Effector memory CD8-positive, alpha-beta T cell (primary cell): ENCODE measurements around the gene NDUFA11.
"Not testable (repeated sequence)": the region's sequence is repeated elsewhere in the genome, so short reads cannot be mapped to it uniquely, and the experiment has no call there.

ENCODE experiments used
- ATAC-seq: fragments of 150-1000 bp; cut with Tn5 transposase; replicated peaks from 2 replicates; pipeline ENCODE4 v1.10.0; 2021; ENCODE audit warnings: mild to moderate bottlenecking, moderate library complexity
- DNase-seq, 3 experiments: peaks; one replicate each; pipeline ENCODE4 v3.0.0; 2021
- H3K27ac Mint-ChIP-seq, 2 donors: one replicate each; pipeline ENCODE4 v1.8.0; 2022; ENCODE audit warnings: mild to moderate bottlenecking in 2 of 2, mixed read lengths in 2 of 2, moderate library complexity in 2 of 2
- H3K27me3 Mint-ChIP-seq, 2 donors: one replicate each; pipeline ENCODE4 v1.8.0; 2022; ENCODE audit warnings: mixed read lengths in 2 of 2
- H3K36me3 Mint-ChIP-seq: one replicate; pipeline ENCODE4 v1.8.0; 2022; ENCODE audit warnings: mild to moderate bottlenecking, moderate library complexity, mixed read lengths; ENCODE audit not compliant: insufficient read depth
- H3K4me1 Mint-ChIP-seq, 2 donors: one replicate each; pipeline ENCODE4 v1.8.0; 2022; ENCODE audit warnings: low read depth in 2 of 2, mixed read lengths in 2 of 2
- H3K4me3 Mint-ChIP-seq, 2 donors: one replicate each; pipeline ENCODE4 v1.8.0; 2022; ENCODE audit warnings: mild to moderate bottlenecking in 2 of 2, mixed read lengths in 2 of 2, moderate library complexity in 2 of 2
- H3K9me3 Mint-ChIP-seq, 2 donors: one replicate each; pipeline ENCODE4 v1.8.0; 2022; ENCODE audit warnings: mixed read lengths in 2 of 2

NDUFA11 gene

GRCh38 chr19:5865772-5866171, 37.8 kb downstream of the NDUFA11 start:
- no peak for DNase-seq
- no peak overlapping the region for H3K27ac Mint-ChIP-seq
- peaks cover 7% of the 10 kb centered on the region for H3K36me3 Mint-ChIP-seq
- no peak overlapping the region for H3K4me3 Mint-ChIP-seq
- H3K4me1 Mint-ChIP-seq, result no peaks in the 10 kb centered on the region
- ATAC-seq, result no peak
- H3K27me3 Mint-ChIP-seq, result peaks cover 24 to 66% of the 10 kb centered on the region in 2 donors
- H3K9me3 Mint-ChIP-seq, result no peaks in the 10 kb centered on the region

GRCh38 chr19:5864725-5865486, 38.7 kb downstream of the NDUFA11 start:
- peaks cover 0 to 1% of the 10 kb centered on the region in 2 donors for H3K4me1 Mint-ChIP-seq
- peaks cover 11% of the 10 kb centered on the region for H3K36me3 Mint-ChIP-seq
- DNase-seq, result no peak
- ATAC-seq, result no peak
- H3K4me3 Mint-ChIP-seq, result no peak overlapping the region
- H3K9me3 Mint-ChIP-seq, result no peaks in the 10 kb centered on the region
- no peak overlapping the region for H3K27ac Mint-ChIP-seq
- H3K27me3 Mint-ChIP-seq, result peaks cover 28 to 65% of the 10 kb centered on the region in 2 donors

- DNase-seq, result no peak
- H3K9me3 Mint-ChIP-seq, result no peaks in the 10 kb centered on the region
- peaks cover 0 to 1% of the 10 kb centered on the region in 2 donors for H3K4me1 Mint-ChIP-seq
- peaks cover 8% of the 10 kb centered on the region for H3K36me3 Mint-ChIP-seq
- H3K27ac Mint-ChIP-seq, result peak overlapping the region in 1 of 2 donors; percentile 60
- peaks cover 30 to 69% of the 10 kb centered on the region in 2 donors for H3K27me3 Mint-ChIP-seq
- ATAC-seq, result no peak
- H3K4me3 Mint-ChIP-seq, result no peak overlapping the region
These were observed 39.4 kb downstream of the NDUFA11 start for GRCh38 chr19:5864013-5864720.

- peaks cover 29 to 67% of the 10 kb centered on the region in 2 donors for H3K27me3 Mint-ChIP-seq
- H3K36me3 Mint-ChIP-seq, result peaks cover 7% of the 10 kb centered on the region
- peaks cover 0 to 1% of the 10 kb centered on the region in 2 donors for H3K4me1 Mint-ChIP-seq
- ATAC-seq, result no peak
- no peaks in the 10 kb centered on the region for H3K9me3 Mint-ChIP-seq
- H3K27ac Mint-ChIP-seq, result no peak overlapping the region
- H3K4me3 Mint-ChIP-seq, result no peak overlapping the region
- no peak for DNase-seq
These were observed 40.4 kb downstream of the NDUFA11 start for GRCh38 chr19:5863030-5863665.

GRCh38 chr19:5857203-5858081, 46.1 kb downstream of the NDUFA11 start:
- DNase-seq (no peak), ATAC-seq (no peak)
- Mint-ChIP-seq H3K4me3 (no peak overlapping the region), H3K27me3 (peaks cover 22 to 37% of the 10 kb centered on the region in 2 donors), H3K27ac (no peak overlapping the region), H3K4me1 (peaks cover 0 to 1% of the 10 kb centered on the region in 2 donors), H3K9me3 (no peaks in the 10 kb centered on the region), H3K36me3 (peaks cover 4% of the 10 kb centered on the region)

GRCh38 chr19:5855151-5855550, 48.4 kb downstream of the NDUFA11 start:
- ATAC-seq, H3K4me1 Mint-ChIP-seq, H3K4me3 Mint-ChIP-seq, H3K9me3 Mint-ChIP-seq, DNase-seq, H3K36me3 Mint-ChIP-seq, H3K27ac Mint-ChIP-seq: not testable (repeated sequence)
- H3K27me3 Mint-ChIP-seq, result peaks cover 13 to 24% of the 10 kb centered on the region in 2 donors

- not testable (repeated sequence) for ATAC-seq, H3K4me3 Mint-ChIP-seq, H3K27ac Mint-ChIP-seq, H3K4me1 Mint-ChIP-seq, H3K36me3 Mint-ChIP-seq, H3K9me3 Mint-ChIP-seq, DNase-seq
- peaks cover 9 to 18% of the 10 kb centered on the region in 2 donors for H3K27me3 Mint-ChIP-seq
These were observed 49.5 kb downstream of the NDUFA11 start for GRCh38 chr19:5854121-5854520.

GRCh38 chr19:5851302-5851701, 52.3 kb downstream of the NDUFA11 start, which contains the start of gene FUT3:
Gene FUT3, minus strand, starts transcription at chr19:5851449.
- ATAC-seq (no peak), DNase-seq (no peak)
- Mint-ChIP-seq H3K4me1 (no peaks in the 10 kb centered on the region), H3K36me3 (no peaks in the 10 kb centered on the region), H3K9me3 (no peaks in the 10 kb centered on the region), H3K27me3 (peaks cover 9 to 18% of the 10 kb centered on the region in 2 donors), H3K27ac (no peak within 1 kb of the TSS), H3K4me3 (no peak within 1 kb of the TSS)

GRCh38 chr19:5850743-5851293, 52.8 kb downstream of the NDUFA11 start:
- Mint-ChIP-seq H3K9me3 (no peaks in the 10 kb centered on the region), H3K4me3 (no peak overlapping the region), H3K4me1 (no peaks in the 10 kb centered on the region), H3K27me3 (peaks cover 9 to 18% of the 10 kb centered on the region in 2 donors), H3K27ac (no peak overlapping the region), H3K36me3 (no peaks in the 10 kb centered on the region)
- DNase-seq (no peak), ATAC-seq (no peak)

- Mint-ChIP-seq H3K4me1 (no peaks in the 10 kb centered on the region), H3K36me3 (no peaks in the 10 kb centered on the region), H3K27me3 (peaks cover 9 to 18% of the 10 kb centered on the region in 2 donors), H3K27ac (no peak overlapping the region), H3K9me3 (no peaks in the 10 kb centered on the region), H3K4me3 (no peak overlapping the region)
- ATAC-seq (no peak), DNase-seq (no peak)
These were observed 53.4 kb downstream of the NDUFA11 start for GRCh38 chr19:5850189-5850588.

GRCh38 chr19:5848621-5849020, 55.0 kb downstream of the NDUFA11 start:
- not testable (repeated sequence) for DNase-seq, H3K27ac Mint-ChIP-seq, H3K4me1 Mint-ChIP-seq, H3K4me3 Mint-ChIP-seq, ATAC-seq, H3K36me3 Mint-ChIP-seq, H3K9me3 Mint-ChIP-seq
- peaks cover 3 to 21% of the 10 kb centered on the region in 2 donors for H3K27me3 Mint-ChIP-seq

- not testable (repeated sequence) for ATAC-seq, H3K4me1 Mint-ChIP-seq, H3K27ac Mint-ChIP-seq, DNase-seq, H3K4me3 Mint-ChIP-seq, H3K9me3 Mint-ChIP-seq, H3K36me3 Mint-ChIP-seq
- H3K27me3 Mint-ChIP-seq, result peaks cover 0 to 21% of the 10 kb centered on the region in 2 donors
These were observed 55.7 kb downstream of the NDUFA11 start for GRCh38 chr19:5847846-5848245.
